Keratinocyte (primary cell): ENCODE results near the gene STRN3. TPM values are rescaled to one million over a fixed set of nuclear protein-coding genes. Genes with fewer than 3 reads are reported as not detected.

Experiments used
- DNase-seq: peaks from one replicate; pipeline ENCODE4 v3.0.0-alpha.2; 2011; ENCODE audit warnings: low read depth, missing footprints, low spot score
- FAIRE-seq: peaks from 2 replicates; lab custom pipeline; 2011; peaks lifted over from hg19 to GRCh38; lab: Jason Lieb, UNC
- H2AFZ ChIP-seq: 2 replicates; pipeline ENCODE4 v1.6.0; 2012; ENCODE audit warnings: low read length, control low read depth, inconsistent platforms; ENCODE audit not compliant: control insufficient read depth
- H3K27ac ChIP-seq: 2 replicates; pipeline ENCODE4 v1.5.1; 2011; ENCODE audit warnings: low read length; ENCODE audit not compliant: control insufficient read depth, insufficient read depth
- H3K27me3 ChIP-seq: 3 replicates; pipeline ENCODE4 v1.6.0; 2011; ENCODE audit warnings: low read length; ENCODE audit not compliant: control insufficient read depth, insufficient read depth; ENCODE audit errors: extremely low read depth
- H3K36me3 ChIP-seq, 2 experiments: 2 replicates in 1 of 2; 3 replicates in 1 of 2; pipeline ENCODE4 v1.5.1; 2011; ENCODE audit warnings: low read length in 2 of 2, mild to moderate bottlenecking in 1 of 2; ENCODE audit not compliant: control insufficient read depth in 2 of 2, insufficient read depth in 2 of 2; ENCODE audit errors: extremely low read depth in 1 of 2
- H3K4me1 ChIP-seq: 3 replicates; pipeline ENCODE4 v1.5.1; 2011; ENCODE audit warnings: low read length; ENCODE audit not compliant: control insufficient read depth, insufficient read depth; ENCODE audit errors: extremely low read depth
- H3K4me2 ChIP-seq: 3 replicates; pipeline ENCODE4 v1.6.0; 2011; ENCODE audit warnings: low read depth, low read length; ENCODE audit not compliant: control insufficient read depth, insufficient read depth; ENCODE audit errors: extremely low read depth
- H3K4me3 ChIP-seq, 3 experiments: fragments of 200-600 bp in 1 of 3; sonication (generic) in 1 of 3; 2 replicates in 2 of 3; 3 replicates in 1 of 3; pipeline ENCODE4 v1.5.1; 2011 to 2016; ENCODE audit warnings: low read length in 3 of 3, mild to moderate bottlenecking in 3 of 3, control low read depth in 2 of 3, inconsistent platforms in 1 of 3, low read depth in 1 of 3, mixed read lengths in 1 of 3, mixed run types in 1 of 3, moderate library complexity in 1 of 3; ENCODE audit not compliant: control insufficient read depth in 2 of 3, insufficient read depth in 2 of 3; ENCODE audit errors: extremely low read depth in 1 of 3
- H3K79me2 ChIP-seq: 2 replicates; pipeline ENCODE4 v1.6.0; 2012; ENCODE audit warnings: low read length; ENCODE audit not compliant: control insufficient read depth, insufficient read depth
- H3K9ac ChIP-seq: 3 replicates; pipeline ENCODE4 v1.6.0; 2011; ENCODE audit warnings: low read length; ENCODE audit not compliant: control insufficient read depth, insufficient read depth; ENCODE audit errors: extremely low read depth
- H3K9me1 ChIP-seq: 3 replicates; pipeline ENCODE4 v1.6.0; 2011; ENCODE audit warnings: low read length; ENCODE audit not compliant: control insufficient read depth, insufficient read depth; ENCODE audit errors: extremely low read depth
- H3K9me3 ChIP-seq: 2 replicates; pipeline ENCODE4 v1.5.1; 2012; ENCODE audit warnings: low read depth, low read length; ENCODE audit not compliant: control insufficient read depth
- H4K20me1 ChIP-seq: 3 replicates; pipeline ENCODE4 v1.6.0; 2011; ENCODE audit warnings: low read length; ENCODE audit not compliant: control insufficient read depth, insufficient read depth; ENCODE audit errors: extremely low read depth
- CTCF ChIP-seq, 3 experiments: IDR thresholded peaks in 1 of 3; conservative IDR thresholded peaks in 1 of 3; optimal IDR thresholded peaks in 1 of 3; 2 replicates in 2 of 3; 3 replicates in 1 of 3; pipeline versions ENCODE3 to v1.5.1; 2011; ENCODE audit warnings: low read length in 3 of 3, mild to moderate bottlenecking in 3 of 3, moderate library complexity in 2 of 3, control low read depth in 1 of 3, inconsistent platforms in 1 of 3; ENCODE audit not compliant: insufficient read depth in 2 of 3; ENCODE audit errors: extremely low read depth in 1 of 3
- EZH2 ChIP-seq: IDR thresholded peaks from one replicate; pipeline ENCODE4 v1.6.1; 2012; ENCODE audit warnings: inconsistent platforms, mild to moderate bottlenecking, low read length, moderate library complexity
- dilution Hi-C: fragments of 300-500 bp; cut with MboI; formaldehyde crosslinking; loops from one replicate; pipeline ENCODE4 v1.7.0; 2020; ENCODE audit warnings: low sequenced_read_pairs; ENCODE audit not compliant: extremely low pct_ligation_motif_present
- polyA plus RNA-seq, 5 experiments: library from polyadenylated mRNA; depleted of rRNA in 3 of 5; stranded (reverse) in 3 of 5; stranded (forward) in 1 of 5; unstranded in 1 of 5; fragments of >200 nt; gene quantifications; 1 replicate in 1 of 5; 2 replicates in 3 of 5; 3 replicates in 1 of 5; pipeline versions ENCODE4 v1.2.1 to v1.2.3, GENCODE V29; 2011 to 2012; ENCODE audit warnings: missing spikeins in 2 of 5, low read depth in 1 of 5, low replicate concordance in 1 of 5

Gene STRN3
- polyA plus RNA-seq, 1 donor (not counting 4 experiments of a cell fraction or from before 2014, with no cell fraction given): 38.1 TPM

DNA sequence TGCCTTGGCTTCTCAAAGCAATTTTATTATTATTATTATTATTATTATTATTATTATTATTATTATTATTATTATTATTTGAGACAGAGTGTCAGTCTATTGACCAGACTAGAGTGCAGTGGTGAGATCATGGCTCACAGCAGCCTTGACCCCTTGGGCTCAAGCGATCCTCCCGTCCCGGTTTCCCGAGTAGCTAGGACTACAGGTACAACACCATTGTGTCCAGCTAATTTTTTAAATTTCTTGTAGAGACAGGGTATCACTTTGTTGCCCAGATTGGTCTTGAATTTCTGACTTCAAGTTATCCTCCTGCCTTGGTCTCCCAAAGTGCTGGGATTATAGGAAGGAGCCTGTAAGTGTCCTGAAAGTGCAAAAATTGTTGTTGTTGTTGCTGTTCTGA, 12.3 kb downstream of the STRN3 start:
- no peak overlapping the region for H2AFZ ChIP-seq
- no peaks in the 10 kb centered on the region for H3K27me3 ChIP-seq
- no peaks in the 10 kb centered on the region for H3K9me1 ChIP-seq
- no peak overlapping the region for H3K9ac ChIP-seq
- no peaks in the 10 kb centered on the region for H3K9me3 ChIP-seq
- dilution Hi-C loops: no loop called here
- DNase-seq (no peak), FAIRE-seq (no peak)
- H3K36me3 ChIP-seq: peaks cover 2 to 12% of the 10 kb centered on the region in 2 experiments
- H3K79me2 ChIP-seq: peaks cover 93% of the 10 kb centered on the region
- no peak overlapping the region for H3K27ac ChIP-seq
- TF ChIP-seq EZH2: no peak
- peaks cover 7% of the 10 kb centered on the region for H4K20me1 ChIP-seq
- no peaks in the 10 kb centered on the region for H3K4me1 ChIP-seq
- no peak overlapping the region for H3K4me3 ChIP-seq
- H3K4me2 ChIP-seq: no peak overlapping the region

GRCh38 chr14:31010935-31011334, 15.2 kb downstream of the STRN3 start:
- DNase-seq (no peak), FAIRE-seq (no peak)
- no peak overlapping the region for H3K4me2 ChIP-seq
- peaks cover 94% of the 10 kb centered on the region for H3K79me2 ChIP-seq
- TF ChIP-seq EZH2 (no peak), CTCF (optimal IDR thresholded peaks at IDR 0.05 in 1 of 3, IDR thresholded peaks at IDR 0.05 in 1 of 3, conservative IDR thresholded peaks at IDR 0.05 in 1 of 3; ENCODE audit: extremely low read depth in 1 of 3, insufficient read depth in 2 of 3, low read length in 3 of 3) (no peak)
- peaks cover 2 to 7% of the 10 kb centered on the region in 2 experiments for H3K36me3 ChIP-seq
- dilution Hi-C loops: no loop called here
- H3K9me1 ChIP-seq: no peaks in the 10 kb centered on the region
- H3K27me3 ChIP-seq: no peaks in the 10 kb centered on the region
- no peaks in the 10 kb centered on the region for H3K4me1 ChIP-seq
- H3K9ac ChIP-seq: no peak overlapping the region
- peaks cover 6% of the 10 kb centered on the region for H4K20me1 ChIP-seq
- no peak overlapping the region for H3K4me3 ChIP-seq
- no peaks in the 10 kb centered on the region for H3K9me3 ChIP-seq
- no peak overlapping the region for H2AFZ ChIP-seq
- no peak overlapping the region for H3K27ac ChIP-seq
